DMS153 treated with DMSO at 0.1 percent for 48 hours (cell line): ENCODE data around the gene LIPE.
"Not testable (repeated sequence)": the region's sequence is repeated elsewhere in the genome, so short reads cannot be mapped to it uniquely, and the experiment has no call there.

Experiments used
- DNase-seq: peaks from one replicate; lab custom pipeline; 2025; ENCODE audit not compliant: unreplicated experiment; lab: John Stamatoyannopoulos, UW

The LIPE gene, protein sequence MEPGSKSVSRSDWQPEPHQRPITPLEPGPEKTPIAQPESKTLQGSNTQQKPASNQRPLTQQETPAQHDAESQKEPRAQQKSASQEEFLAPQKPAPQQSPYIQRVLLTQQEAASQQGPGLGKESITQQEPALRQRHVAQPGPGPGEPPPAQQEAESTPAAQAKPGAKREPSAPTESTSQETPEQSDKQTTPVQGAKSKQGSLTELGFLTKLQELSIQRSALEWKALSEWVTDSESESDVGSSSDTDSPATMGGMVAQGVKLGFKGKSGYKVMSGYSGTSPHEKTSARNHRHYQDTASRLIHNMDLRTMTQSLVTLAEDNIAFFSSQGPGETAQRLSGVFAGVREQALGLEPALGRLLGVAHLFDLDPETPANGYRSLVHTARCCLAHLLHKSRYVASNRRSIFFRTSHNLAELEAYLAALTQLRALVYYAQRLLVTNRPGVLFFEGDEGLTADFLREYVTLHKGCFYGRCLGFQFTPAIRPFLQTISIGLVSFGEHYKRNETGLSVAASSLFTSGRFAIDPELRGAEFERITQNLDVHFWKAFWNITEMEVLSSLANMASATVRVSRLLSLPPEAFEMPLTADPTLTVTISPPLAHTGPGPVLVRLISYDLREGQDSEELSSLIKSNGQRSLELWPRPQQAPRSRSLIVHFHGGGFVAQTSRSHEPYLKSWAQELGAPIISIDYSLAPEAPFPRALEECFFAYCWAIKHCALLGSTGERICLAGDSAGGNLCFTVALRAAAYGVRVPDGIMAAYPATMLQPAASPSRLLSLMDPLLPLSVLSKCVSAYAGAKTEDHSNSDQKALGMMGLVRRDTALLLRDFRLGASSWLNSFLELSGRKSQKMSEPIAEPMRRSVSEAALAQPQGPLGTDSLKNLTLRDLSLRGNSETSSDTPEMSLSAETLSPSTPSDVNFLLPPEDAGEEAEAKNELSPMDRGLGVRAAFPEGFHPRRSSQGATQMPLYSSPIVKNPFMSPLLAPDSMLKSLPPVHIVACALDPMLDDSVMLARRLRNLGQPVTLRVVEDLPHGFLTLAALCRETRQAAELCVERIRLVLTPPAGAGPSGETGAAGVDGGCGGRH

DNA sequence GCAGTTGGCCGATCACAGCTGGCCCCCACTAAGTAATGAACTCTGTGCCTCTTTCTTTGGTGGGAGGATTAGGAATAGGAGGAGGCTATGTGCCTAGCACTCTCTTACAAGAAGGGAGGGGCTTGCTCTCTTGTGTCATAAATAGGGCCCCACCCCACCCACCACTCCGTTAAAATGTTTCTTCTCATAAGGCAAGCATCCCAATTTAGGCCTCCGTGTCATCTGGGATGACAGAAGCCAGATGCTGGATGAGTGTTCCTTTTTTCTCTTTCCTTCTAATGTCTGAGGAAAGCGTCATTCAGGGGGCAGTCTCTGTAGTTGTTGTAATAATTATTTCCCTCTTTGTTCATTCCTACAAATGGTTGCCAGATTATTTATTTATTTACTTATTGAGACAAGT lies at the start of gene LIPE:
TSS of gene LIPE (minus strand) at position 76 of the 400 bp plus-strand sequence. CDS start 239 bp downstream, outside the sequence.
- DNase-seq = no peak

DNA sequence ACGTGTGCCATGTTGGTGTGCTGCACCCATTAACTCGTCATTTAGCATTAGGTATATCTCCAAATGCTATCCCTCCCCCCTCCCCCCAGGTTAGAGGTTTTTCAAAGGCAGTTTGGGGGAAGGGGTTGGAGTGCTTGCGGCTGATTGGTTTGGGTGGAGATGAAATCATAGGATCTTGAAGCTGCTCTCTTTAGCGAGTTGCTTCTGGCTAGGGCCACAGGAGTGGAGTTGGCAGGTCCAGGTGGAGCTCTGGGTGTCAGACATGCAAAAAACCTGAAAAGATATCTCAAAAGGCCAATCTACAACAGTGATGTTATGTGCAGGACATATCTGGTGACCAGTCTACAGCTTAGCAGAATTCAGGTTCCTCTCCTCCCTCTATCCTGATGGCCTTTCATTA lies 48.2 kb upstream of the LIPE start:
- DNase-seq = no peak

DNA sequence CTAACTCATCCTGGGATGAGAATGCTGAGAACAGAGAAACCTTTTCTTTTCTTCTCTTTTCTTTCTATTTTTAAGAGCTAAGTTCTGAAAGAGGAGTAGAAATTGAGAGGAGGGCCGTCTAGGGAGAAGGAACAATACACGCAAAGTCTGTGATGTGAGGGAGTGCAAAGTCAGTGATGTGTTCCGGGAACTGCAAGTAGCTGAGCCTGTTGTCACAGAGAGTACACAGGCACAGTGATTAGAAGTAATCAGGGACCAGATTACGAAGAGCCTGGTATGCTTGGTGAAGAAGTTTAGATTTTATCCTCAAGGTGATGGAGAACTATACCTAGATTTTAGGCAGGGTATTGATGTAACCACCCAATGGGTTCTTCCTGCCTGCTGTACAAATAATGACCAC lies 47.6 kb upstream of the LIPE start:
- no peak for DNase-seq

DNA sequence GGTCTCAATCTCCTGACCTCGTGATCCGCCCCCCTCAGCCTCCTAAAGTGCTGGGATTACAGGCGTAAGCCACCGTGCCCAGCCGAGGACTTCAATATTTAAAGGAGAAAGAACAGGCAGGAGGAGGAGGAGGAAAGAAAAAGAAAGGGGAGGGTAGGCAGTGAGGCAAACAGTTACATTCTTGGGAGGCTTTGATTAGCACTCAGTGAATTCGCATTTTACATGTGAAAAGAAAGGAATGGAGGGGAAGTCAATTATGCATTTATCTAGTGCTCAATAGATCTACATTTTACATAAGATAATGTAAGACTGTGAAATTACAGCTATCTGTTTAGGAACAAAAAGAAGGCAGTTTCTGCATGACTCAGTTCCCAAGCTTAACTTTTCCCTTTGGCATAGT lies 46.5 kb upstream of the LIPE start:
- no peak for DNase-seq

DNA sequence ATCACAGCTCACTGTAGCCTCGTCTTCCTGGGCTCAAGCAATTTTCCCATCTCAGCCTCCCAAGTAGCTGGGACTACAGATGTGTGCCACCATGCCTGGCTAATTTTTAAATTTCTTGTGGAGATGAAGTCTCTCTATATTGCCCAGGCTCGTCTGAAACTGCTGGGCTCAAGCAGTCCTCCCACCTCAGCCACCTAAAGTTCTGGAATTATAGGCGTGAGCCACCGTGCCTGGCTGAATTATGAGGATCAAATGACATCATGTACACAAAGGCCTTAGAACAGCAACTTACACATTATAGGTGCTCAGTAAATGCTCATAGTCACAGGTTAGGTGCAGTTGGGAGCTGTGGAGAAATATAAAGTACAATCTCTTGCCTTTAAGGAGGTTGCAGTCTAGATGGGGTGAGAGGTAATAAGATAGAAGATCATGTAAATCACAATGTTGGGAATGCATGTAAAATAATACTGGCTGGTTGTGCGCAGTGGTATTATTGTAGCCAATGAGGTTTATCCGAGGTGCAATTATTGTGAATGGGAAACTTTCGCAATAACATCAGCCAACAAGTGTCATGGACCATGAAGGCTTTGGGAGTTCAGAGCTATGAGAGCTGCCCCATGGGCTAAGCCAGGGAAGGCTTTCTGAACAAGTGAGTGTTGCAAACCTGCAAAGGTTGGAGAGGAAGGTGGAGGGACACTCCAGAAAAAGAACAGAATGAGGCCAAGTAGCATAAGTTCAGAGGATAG lies 45.4 kb upstream of the LIPE start:
- DNase-seq = no peak

DNA sequence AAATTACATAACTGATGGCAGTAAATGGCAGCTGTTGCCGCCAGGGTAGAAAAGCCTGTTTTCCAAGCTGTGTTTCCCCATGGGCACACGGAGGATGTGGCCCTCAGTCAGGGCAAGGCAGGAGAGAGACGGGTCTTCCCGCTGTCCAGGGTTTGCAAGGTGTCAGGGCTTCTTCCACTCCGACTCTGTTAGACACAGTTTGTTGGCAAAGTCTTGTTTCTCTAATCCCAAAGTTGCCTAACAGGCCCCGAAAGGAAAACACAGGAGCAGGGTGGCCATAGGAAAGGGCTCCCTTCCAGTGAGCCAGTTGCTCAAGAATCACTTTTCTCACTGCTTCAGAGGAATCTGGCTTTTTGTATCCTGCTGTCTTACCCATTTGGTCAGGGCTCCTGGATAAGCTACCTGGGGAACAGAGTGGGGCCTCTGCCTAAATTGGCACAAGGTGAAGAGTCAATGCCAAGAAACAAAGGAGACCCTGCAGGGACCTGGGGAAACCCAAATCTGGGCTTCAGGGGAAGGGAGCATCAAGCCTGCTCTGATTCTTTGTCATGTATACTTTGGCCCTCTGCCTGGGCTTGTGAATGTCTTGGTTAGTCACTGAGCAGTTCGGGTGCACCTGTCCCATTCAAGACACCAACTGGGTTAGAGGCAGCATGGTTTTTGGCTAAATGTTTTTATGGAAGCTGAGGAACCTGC lies 44.5 kb upstream of the LIPE start:
- no peak for DNase-seq

DNA sequence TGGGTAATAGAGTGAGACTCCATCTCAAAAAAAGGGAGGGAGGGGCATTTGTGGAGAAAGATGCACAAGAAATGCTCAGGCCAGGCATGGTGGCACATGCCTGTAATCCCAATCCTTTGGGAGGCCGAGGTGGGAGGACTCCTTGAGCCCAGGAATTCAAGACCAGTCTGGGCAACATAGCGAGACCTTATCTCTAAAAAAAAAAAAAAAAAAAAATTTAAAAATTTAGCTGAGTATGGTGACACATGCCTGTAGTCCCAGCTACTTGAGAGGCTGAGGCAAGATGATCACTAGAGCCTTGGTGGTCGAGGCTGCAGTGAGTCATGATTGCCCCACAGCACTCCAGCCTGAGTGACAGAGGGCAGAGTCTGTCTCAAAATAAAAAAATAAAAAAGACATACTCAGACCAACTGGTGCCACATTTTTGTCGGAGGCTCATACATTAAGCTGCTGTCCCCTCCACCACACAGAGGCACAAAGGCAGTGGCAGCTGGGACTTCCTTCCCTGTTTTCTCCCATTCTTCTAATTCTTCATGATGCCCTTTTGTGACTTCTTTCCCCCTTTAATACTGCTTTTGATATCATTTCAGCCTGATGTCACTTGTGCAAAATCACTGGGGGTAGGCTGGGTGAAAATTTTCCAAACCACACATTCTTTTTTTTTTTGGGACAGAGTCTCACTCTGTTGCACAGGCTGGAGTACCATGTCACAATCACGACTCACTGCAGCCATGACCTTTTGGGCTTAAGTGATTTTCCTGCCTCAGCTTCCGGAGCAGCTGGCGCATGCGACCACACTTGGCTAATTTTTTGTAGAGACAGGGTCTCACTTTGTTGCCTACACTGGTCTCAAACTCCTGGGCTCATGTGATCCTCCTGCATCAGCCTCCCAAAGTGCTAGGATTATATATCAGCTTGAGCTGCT lies 42.4 kb upstream of the LIPE start:
- DNase-seq = no peak

DNA sequence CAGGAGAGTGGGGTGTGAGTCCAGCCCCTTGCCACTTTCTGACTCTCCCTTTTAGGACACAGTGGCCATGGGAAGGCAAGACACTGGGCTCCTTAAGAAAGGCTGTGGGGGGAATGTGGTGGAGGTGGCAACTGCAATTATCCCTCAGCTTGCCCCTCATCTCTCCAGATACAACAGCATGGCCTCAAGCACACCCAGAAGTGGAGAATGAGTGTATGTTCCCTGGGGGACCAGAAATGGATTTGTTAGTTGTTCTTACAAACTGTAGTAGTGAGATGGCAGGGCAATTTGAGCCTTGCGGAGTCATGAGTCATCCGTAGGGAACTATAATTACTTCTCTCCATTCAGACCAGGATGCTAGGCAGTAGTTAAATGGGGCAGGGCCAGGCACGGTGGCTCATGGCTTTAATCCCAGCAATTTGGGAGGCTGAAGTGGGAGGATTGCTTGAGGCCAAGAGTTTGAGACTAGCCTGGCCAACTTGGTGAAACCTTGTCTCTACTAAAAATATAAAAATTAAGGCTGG lies 41.1 kb upstream of the LIPE start:
- DNase-seq = no peak

DNA sequence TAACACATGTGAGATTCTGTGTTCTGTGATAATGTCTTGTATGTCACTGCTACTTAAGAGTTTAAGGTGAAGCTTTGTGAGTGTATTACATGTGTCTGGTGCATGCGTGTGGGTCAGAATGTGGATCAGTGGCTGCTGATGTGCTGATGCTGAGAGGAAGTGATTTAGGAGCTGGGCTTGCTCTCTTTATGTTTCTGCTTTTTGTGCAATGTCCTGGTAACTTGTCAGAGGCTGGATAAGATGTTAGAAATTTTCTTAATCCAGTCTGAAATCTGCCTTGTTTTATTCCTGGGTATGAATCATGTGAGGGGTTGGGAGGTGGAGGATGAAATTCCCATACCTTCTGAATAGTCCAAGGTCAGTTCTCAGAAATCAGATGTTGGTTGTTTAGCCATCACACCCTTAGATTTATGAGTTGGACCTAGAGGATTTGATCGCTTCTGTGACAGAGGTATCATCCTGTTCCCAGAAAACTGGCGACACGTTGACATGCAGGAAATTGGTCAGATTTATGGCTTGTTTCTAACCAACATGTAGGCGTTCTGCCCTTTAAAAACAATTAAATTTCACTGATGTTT lies 40.1 kb upstream of the LIPE start:
- DNase-seq = no peak

DNA sequence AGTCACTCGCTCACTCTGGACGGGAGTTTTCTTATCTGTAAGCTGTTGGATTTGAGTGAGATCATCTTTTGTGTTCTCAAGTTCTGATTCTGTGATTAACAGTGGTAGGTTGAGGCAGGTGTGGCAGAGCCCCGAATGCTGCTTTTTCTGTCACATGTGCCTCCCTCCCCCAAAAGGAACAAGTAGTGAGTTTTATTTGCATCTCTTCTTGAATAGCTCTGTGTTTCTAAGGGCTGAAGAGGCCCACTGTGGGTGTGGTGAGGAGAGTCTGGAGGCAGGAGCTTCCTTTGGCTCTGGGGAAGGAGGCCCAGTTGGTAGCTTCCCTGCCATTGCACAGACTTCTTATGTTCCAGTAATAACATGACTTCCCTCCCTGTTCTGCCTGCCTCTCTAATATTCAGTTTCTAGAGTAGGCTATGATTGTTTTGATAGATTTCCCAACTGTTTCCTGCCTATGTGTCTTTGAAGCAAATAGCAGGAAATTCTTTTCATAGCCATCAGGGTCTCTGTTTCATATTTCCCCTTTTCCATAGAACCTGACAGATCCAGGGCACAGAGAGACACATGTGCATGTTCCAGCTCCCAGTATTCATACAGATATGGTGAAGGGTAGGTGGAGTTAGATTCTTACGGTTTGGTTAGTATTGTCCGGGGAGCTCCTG lies 39.5 kb upstream of the LIPE start:
- no peak for DNase-seq

DNA sequence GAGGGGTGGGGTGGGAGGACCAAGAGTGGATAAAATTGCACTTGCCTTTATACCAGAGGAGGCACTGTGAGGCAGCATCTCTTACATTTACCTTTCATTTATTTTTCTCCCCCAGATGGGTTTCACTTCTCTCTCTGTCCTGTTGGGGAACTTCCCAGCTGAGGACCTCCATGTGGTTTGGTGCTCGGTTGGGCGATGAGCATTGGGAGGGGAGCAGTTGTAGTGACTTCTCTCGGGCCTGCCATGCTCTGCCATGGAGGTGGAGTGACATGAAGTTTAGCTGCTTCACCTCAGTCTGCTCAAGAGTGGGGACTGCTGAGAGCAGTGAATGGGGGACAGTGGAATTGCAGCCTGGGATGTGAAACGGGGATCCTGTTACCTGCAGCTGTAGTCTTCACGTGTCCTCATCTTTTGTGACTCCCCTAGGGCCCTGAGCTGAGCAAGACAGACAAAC lies 38.7 kb upstream of the LIPE start:
- DNase-seq = no peak

DNA sequence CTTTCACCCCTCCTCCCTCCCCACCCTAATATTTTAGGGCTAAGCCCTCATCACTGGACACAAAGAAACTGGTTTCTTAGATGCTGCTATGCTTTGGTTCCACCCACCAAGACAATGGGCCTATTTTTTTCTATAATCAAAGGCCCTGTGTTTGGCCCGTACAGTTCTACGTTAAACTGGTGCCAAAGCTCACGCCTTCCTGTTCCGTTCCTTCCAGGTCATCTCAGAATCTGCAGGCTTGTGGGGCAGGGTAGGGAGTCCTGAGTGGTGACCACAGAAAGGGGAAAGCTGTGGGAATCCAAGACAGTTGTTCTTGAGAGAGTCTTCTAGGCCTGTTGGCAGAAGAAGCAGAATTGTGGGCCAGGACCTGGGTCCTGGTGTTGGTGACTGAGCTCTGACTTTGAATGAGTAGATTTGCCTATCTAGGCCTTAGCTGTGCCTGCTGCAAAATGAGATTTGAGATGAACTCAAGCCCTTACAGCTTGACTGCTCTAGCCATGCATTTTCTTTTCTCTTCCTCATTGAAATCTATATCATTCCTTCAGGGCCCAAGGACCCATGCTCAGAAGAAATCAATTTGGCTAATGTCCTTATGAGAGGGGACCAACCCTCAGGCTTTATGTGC lies 34.6 kb upstream of the LIPE start:
- no peak for DNase-seq

DNA sequence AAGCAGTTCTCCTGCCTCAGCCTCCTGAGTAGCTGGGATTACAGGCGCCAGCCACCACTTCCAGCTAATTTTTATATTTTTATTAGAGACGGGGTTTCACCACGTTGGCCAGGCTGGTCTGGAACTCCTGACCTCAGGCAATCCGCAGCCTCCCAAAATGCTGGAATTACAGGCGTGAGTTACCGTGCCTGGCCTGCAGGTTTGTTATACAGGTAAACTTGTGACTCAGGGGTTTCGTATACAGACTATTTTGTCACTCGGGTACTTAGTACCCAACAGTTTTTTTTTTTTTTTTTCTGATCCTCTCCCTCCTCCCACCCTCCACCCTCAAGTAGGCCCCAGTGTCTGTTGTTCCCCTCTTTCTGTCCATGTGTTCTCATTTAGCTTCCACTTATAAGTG lies 34.0 kb upstream of the LIPE start:
- not testable (repeated sequence) for DNase-seq

DNA sequence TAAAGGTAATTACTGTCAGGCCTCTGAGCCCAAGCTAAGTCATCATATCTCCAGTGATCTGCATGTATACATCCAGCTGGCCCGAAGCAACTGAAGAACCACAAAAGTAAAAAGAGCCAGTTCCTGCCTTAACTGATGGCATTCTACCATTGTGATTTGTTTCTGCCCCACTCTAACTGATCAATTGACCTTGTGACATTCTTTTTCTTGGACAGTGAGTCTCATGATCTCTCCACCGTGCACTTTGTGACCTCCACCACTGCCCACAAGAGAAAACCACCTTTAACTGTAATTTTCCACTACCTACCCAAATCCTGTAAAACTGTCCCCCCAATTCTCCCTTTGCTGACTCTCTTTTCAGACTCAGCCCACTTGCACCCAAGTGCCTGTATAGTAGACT lies 32.7 kb upstream of the LIPE start:
- no peak for DNase-seq

DNA sequence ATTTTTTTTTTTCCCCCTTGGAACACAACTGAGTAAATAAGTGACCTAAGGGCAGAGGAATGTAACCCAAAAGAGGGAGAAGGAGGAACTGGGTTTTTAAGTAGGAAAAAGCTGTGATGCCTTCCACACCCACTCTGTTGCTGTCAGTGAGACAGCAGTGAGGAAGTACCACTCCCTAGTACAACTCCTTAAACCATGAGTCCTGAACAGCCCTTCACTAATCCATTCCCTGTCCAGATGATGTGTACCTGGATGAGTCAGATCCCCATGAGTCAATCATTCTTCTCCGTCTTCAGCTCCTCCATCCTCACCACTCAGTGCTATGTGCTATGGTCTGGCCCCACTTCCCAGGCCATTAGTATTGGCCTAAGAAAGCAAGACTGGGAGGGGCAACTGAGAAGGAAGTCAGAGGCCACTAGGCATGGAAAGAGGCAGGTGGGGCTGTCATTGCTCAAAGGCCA lies 28.5 kb upstream of the LIPE start:
- no peak for DNase-seq

DNA sequence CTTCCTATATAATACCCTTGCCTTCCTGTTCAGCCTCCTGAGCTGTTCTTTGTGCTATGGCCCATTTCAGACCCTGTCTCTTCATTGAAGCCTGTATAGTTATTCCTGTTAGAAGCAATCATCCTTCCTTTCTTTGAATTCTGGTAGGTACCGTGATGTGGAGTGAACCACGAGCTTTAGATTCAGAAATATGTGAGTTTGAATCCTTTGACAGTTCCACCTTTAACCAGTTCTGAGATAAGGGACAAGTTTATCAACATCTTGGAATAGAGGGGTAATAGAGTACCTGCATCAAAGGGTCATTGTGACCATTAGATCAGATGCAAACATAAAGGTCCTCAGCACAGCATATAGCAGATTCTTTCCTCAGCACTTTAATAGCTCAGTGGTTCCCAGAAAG lies 27.9 kb upstream of the LIPE start:
- DNase-seq = no peak

DNA sequence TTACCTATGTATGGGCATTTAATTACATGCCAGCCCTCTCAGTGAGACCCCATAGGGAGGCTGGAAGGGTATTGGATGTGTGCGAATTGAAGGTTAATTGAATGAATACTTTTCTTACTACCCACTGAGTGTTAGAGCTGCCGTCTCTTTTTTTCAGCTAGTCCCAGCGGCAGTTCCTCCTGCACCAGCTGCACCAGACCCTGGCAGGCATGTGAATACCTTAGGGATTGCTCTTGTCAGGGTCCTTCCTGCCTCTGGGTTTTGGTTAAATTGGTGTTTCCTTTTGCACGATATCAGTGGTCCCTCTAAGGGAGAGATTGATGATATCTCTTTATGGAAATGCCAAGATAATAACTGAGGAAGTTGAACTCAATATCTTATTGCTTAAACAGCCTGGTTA lies 25.4 kb upstream of the LIPE start:
- DNase-seq = no peak
